WTC11 (cell line): ENCODE data around the gene TRIM38. TPM values are rescaled to one million over a fixed set of nuclear protein-coding genes. Genes with fewer than 3 reads are reported as not detected.

Source experiments
- ATAC-seq: fragments of 200-7000 bp; cut with Tn5 transposase; 2 replicates; pipeline ENCODE4 v1.10.0; 2021; ENCODE audit warnings: mild to moderate bottlenecking, moderate library complexity
- CTCF ChIA-PET: fragments of 300-600 bp; sonication (Branson Sonifier 250); formaldehyde crosslinking; loops from one replicate; lab custom pipeline; 2021; ENCODE audit warnings: antibody characterized with exemption; lab: Charles Lee
- POLR2A ChIA-PET: fragments of 350-600 bp; sonication (Branson Sonifier 250); formaldehyde crosslinking; loops from one replicate; lab custom pipeline; 2021; ENCODE audit warnings: antibody characterized with exemption; lab: Charles Lee
- DNase-seq: peaks from one replicate; pipeline ENCODE4 v3.0.0; 2021; ENCODE audit warnings: low spot score
- H3K27ac Mint-ChIP-seq: 2 replicates; pipeline ENCODE4 v1.8.0; 2021; ENCODE audit warnings: mixed read lengths
- H3K27me3 Mint-ChIP-seq: 2 replicates; pipeline ENCODE4 v1.8.0; 2021; ENCODE audit warnings: low read depth, mild to moderate bottlenecking, moderate library complexity, mixed read lengths
- H3K36me3 Mint-ChIP-seq: 2 replicates; pipeline ENCODE4 v1.8.0; 2021; ENCODE audit warnings: mixed read lengths
- H3K4me1 Mint-ChIP-seq: 2 replicates; pipeline ENCODE4 v1.8.0; 2022; ENCODE audit warnings: mixed read lengths
- H3K4me3 Mint-ChIP-seq: 2 replicates; pipeline ENCODE4 v1.8.0; 2021; ENCODE audit warnings: mild to moderate bottlenecking, moderate library complexity, mixed read lengths
- H3K9me3 Mint-ChIP-seq: 2 replicates; pipeline ENCODE4 v1.8.0; 2021; ENCODE audit warnings: mixed read lengths
- AR ChIP-seq: fragments of 250-450 bp; sonication (Bioruptor Pico); IDR thresholded peaks from 2 replicates; pipeline ENCODE4 v1.9.0; 2021; ENCODE audit warnings: mild to moderate bottlenecking
- ATF3 ChIP-seq: sonication (generic); formaldehyde crosslinking; conservative IDR thresholded peaks from 2 replicates; pipeline ENCODE4 v1.8.1; 2022; ENCODE audit warnings: mild to moderate bottlenecking, missing genetic modification reagents
- CBFB ChIP-seq: sonication (generic); formaldehyde crosslinking; IDR thresholded peaks from 2 replicates; pipeline ENCODE4 v1.8.1; 2022; ENCODE audit warnings: mild to moderate bottlenecking, low read depth, missing genetic modification reagents
- CREM ChIP-seq: sonication (generic); formaldehyde crosslinking; IDR thresholded peaks from 2 replicates; pipeline ENCODE4 v1.8.1; 2022; ENCODE audit warnings: mild to moderate bottlenecking, missing genetic modification reagents, moderate library complexity
- FOXK1 ChIP-seq: sonication (generic); formaldehyde crosslinking; IDR thresholded peaks from 2 replicates; pipeline ENCODE4 v1.8.0; 2022; ENCODE audit warnings: mild to moderate bottlenecking, moderate library complexity, missing genetic modification reagents
- GABPB1 ChIP-seq: sonication (generic); formaldehyde crosslinking; IDR thresholded peaks from 2 replicates; pipeline ENCODE4 v1.8.1; 2023; ENCODE audit warnings: mild to moderate bottlenecking, missing genetic modification reagents
- HMGA2 ChIP-seq: fragments of 250-450 bp; sonication (Bioruptor Pico); IDR thresholded peaks from 2 replicates; pipeline ENCODE4 v1.4.0; 2021; ENCODE audit warnings: mild to moderate bottlenecking, moderate library complexity
- JAZF1 ChIP-seq: fragments of 250-450 bp; sonication (Bioruptor Pico); IDR thresholded peaks from 2 replicates; pipeline ENCODE4 v1.9.0; 2021; ENCODE audit warnings: moderate library complexity, mild to moderate bottlenecking, inconsistent platforms
- KAT7 ChIP-seq: sonication (generic); formaldehyde crosslinking; IDR thresholded peaks from 2 replicates; pipeline ENCODE4 v1.8.1; 2023; ENCODE audit warnings: missing genetic modification reagents, mild to moderate bottlenecking, borderline replicate concordance
- MLX ChIP-seq: sonication (generic); formaldehyde crosslinking; IDR thresholded peaks from 2 replicates; pipeline ENCODE4 v1.8.1; 2023; ENCODE audit warnings: mild to moderate bottlenecking, missing genetic modification reagents, moderate library complexity
- PRRX2 ChIP-seq: fragments of 250-450 bp; sonication (Bioruptor Pico); IDR thresholded peaks from 2 replicates; pipeline ENCODE4 v1.8.0; 2021; ENCODE audit warnings: mild to moderate bottlenecking
- RELA ChIP-seq: sonication (generic); formaldehyde crosslinking; IDR thresholded peaks from 2 replicates; pipeline ENCODE4 v1.8.1; 2022; ENCODE audit warnings: missing genetic modification reagents, mild to moderate bottlenecking, borderline replicate concordance
- SMAD4 ChIP-seq: sonication (generic); formaldehyde crosslinking; IDR thresholded peaks from 2 replicates; pipeline ENCODE4 v1.8.0; 2022; ENCODE audit warnings: mild to moderate bottlenecking, missing genetic modification reagents
- TEAD4 ChIP-seq: sonication (generic); formaldehyde crosslinking; IDR thresholded peaks from 2 replicates; pipeline ENCODE4 v1.8.0; 2022; ENCODE audit warnings: mild to moderate bottlenecking, missing genetic modification reagents
- TP53 ChIP-seq: sonication (generic); formaldehyde crosslinking; IDR thresholded peaks from 2 replicates; pipeline ENCODE4 v1.8.1; 2023; ENCODE audit warnings: mild to moderate bottlenecking, missing genetic modification reagents
- ZNF232 ChIP-seq: sonication (generic); formaldehyde crosslinking; IDR thresholded peaks from 2 replicates; pipeline ENCODE4 v1.8.0; 2022; ENCODE audit warnings: mild to moderate bottlenecking, missing genetic modification reagents
- ZNF263 ChIP-seq: sonication (generic); formaldehyde crosslinking; IDR thresholded peaks from 2 replicates; pipeline ENCODE4 v1.8.1; 2022; ENCODE audit warnings: low read depth, mild to moderate bottlenecking, moderate library complexity, missing genetic modification reagents
- ZNF396 ChIP-seq: fragments of 250-450 bp; sonication (Bioruptor Pico); IDR thresholded peaks from 2 replicates; pipeline ENCODE4 v1.8.0; 2021; ENCODE audit warnings: mild to moderate bottlenecking, moderate library complexity, borderline replicate concordance
- ZNF416 ChIP-seq: fragments of 250-450 bp; sonication (Bioruptor Pico); IDR thresholded peaks from 2 replicates; pipeline ENCODE4 v1.9.0; 2021; ENCODE audit warnings: mild to moderate bottlenecking, inconsistent platforms
- total RNA-seq: library from RNA; stranded (reverse); gene quantifications from 3 replicates; pipeline ENCODE4 v1.2.3, GENCODE V29; 2021
- TF ChIP-seq, protein P1 (sequence below): sonication (generic); formaldehyde crosslinking; IDR thresholded peaks from 2 replicates; pipeline ENCODE4 v1.8.1; 2022; ENCODE audit warnings: low read depth, mild to moderate bottlenecking, moderate library complexity, missing genetic modification reagents, borderline replicate concordance
- TF ChIP-seq, protein P2 (sequence below): sonication (generic); formaldehyde crosslinking; IDR thresholded peaks from 2 replicates; pipeline ENCODE4 v1.8.1; 2023; ENCODE audit warnings: mild to moderate bottlenecking, missing genetic modification reagents

TRIM38 gene
- total RNA-seq, 1 experiment from 2014 or later, result 1.6 TPM

GRCh38 chr6:26032340-26033084, 69.9 kb downstream of the TRIM38 start (continued):
- TF ChIP-seq, protein P1, sequence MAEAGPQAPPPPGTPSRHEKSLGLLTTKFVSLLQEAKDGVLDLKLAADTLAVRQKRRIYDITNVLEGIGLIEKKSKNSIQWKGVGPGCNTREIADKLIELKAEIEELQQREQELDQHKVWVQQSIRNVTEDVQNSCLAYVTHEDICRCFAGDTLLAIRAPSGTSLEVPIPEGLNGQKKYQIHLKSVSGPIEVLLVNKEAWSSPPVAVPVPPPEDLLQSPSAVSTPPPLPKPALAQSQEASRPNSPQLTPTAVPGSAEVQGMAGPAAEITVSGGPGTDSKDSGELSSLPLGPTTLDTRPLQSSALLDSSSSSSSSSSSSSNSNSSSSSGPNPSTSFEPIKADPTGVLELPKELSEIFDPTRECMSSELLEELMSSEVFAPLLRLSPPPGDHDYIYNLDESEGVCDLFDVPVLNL, result no peak
- TF ChIP-seq PRRX2 (CRISPR knock-in tag) (peak; percentile 83; the same call in 1 of the 2 replicates), ZNF416 (CRISPR knock-in tag) (0 out of 2 replicates have a peak, but pooled peaks have one; percentile 54), ZNF232 (CRISPR knock-in tag) (no peak), AR (CRISPR knock-in tag) (peak; percentile 72; the same call in 1 of the 2 replicates), ZNF396 (CRISPR knock-in tag) (no peak), CREM (CRISPR knock-in tag) (no peak), TEAD4 (CRISPR knock-in tag) (0 out of 2 replicates have a peak, but pooled peaks have one; percentile 9), MLX (CRISPR knock-in tag) (no peak), JAZF1 (CRISPR knock-in tag) (no peak)

- Mint-ChIP-seq H3K27me3 (no peaks in the 10 kb centered on the region), H3K36me3 (peaks cover 5% of the 10 kb centered on the region), H3K4me1 (peaks cover 54% of the 10 kb centered on the region), H3K9me3 (no peaks in the 10 kb centered on the region), H3K4me3 (peak overlapping the region; percentile 91), H3K27ac (peak overlapping the region; percentile 100)
- peak; percentile 71 for DNase-seq
- POLR2A ChIA-PET, result interaction anchor here (0.7 to 11.6 kb wide), 32 partner anchors 13 to 1862 kb away, joined by 3 to 365 read pairs (median 23); a partner anchor contains a TSS
- CTCF ChIA-PET, result no interaction called here
- ATAC-seq, result peak; percentile 65
- TF ChIP-seq, protein P2, sequence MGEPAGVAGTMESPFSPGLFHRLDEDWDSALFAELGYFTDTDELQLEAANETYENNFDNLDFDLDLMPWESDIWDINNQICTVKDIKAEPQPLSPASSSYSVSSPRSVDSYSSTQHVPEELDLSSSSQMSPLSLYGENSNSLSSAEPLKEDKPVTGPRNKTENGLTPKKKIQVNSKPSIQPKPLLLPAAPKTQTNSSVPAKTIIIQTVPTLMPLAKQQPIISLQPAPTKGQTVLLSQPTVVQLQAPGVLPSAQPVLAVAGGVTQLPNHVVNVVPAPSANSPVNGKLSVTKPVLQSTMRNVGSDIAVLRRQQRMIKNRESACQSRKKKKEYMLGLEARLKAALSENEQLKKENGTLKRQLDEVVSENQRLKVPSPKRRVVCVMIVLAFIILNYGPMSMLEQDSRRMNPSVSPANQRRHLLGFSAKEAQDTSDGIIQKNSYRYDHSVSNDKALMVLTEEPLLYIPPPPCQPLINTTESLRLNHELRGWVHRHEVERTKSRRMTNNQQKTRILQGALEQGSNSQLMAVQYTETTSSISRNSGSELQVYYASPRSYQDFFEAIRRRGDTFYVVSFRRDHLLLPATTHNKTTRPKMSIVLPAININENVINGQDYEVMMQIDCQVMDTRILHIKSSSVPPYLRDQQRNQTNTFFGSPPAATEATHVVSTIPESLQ (CRISPR knock-in tag), result no peak
- no peak for TF ChIP-seq HMGA2 (CRISPR knock-in tag)
- TF ChIP-seq SMAD4 (CRISPR knock-in tag), result 0 out of 2 replicates have a peak, but pooled peaks have one; percentile 29
- peak; percentile 55; the same call in 1 of the 2 replicates for TF ChIP-seq AR (CRISPR knock-in tag)
- no peak for TF ChIP-seq ATF3 (CRISPR knock-in tag)
- 0 out of 2 replicates have a peak, but pooled peaks have one; percentile 32 for TF ChIP-seq KAT7 (CRISPR knock-in tag)
- no peak for TF ChIP-seq RELA (CRISPR knock-in tag)
- no peak for TF ChIP-seq CBFB (CRISPR knock-in tag)
- TF ChIP-seq ZNF263 (CRISPR knock-in tag), result 0 out of 2 replicates have a peak, but pooled peaks have one; percentile 39
- TF ChIP-seq GABPB1 (CRISPR knock-in tag), result peak; percentile 63
- no peak for TF ChIP-seq TP53 (CRISPR knock-in tag)
- TF ChIP-seq FOXK1, result 0 out of 2 replicates have a peak, but pooled peaks have one; percentile 42
Observed at GRCh38 chr6:26033085-26033940, 70.7 kb downstream of the TRIM38 start.
